Psoas muscle (tissue), 8 donors: ENCODE data around the gene MAGEA6. TPM values are rescaled to one million over a fixed set of nuclear protein-coding genes. Genes with fewer than 3 reads are reported as not detected.
"Not testable (repeated sequence)": the region's sequence is repeated elsewhere in the genome, so short reads cannot be mapped to it uniquely, and the experiment has no call there.

Experiments
- ATAC-seq, 4 donors: fragments of 200-7000 bp; cut with Tn5 transposase; one replicate each; pipeline ENCODE4 v1.9.1; 2020; ENCODE audit warnings: moderate library complexity in 3 of 4, mild to moderate bottlenecking in 2 of 4
- DNase-seq, 2 donors: peaks; one replicate each; pipeline ENCODE4 v3.0.0-alpha.2; 2020
- H3K27ac ChIP-seq: fragments of 200-600 bp; one replicate; pipeline ENCODE4 v1.8.0; 2022
- H3K27me3 ChIP-seq, 3 donors: fragments of 200-600 bp in 1 of 3; one replicate each; pipeline versions ENCODE4 v1.6.1 to v1.8.0; 2013 to 2022; ENCODE audit warnings: low read length in 2 of 3, mild to moderate bottlenecking in 2 of 3, moderate library complexity in 1 of 3; ENCODE audit not compliant: insufficient read depth in 3 of 3
- H3K36me3 ChIP-seq, 2 donors: fragments of 200-600 bp in 1 of 2; one replicate each; pipeline versions ENCODE4 v1.6.1 to v1.8.0; 2013 to 2022; ENCODE audit warnings: low read depth in 1 of 2, mild to moderate bottlenecking in 1 of 2, moderate library complexity in 1 of 2; ENCODE audit not compliant: insufficient read depth in 1 of 2
- H3K4me1 ChIP-seq: fragments of 200-600 bp; one replicate; pipeline ENCODE4 v1.8.0; 2022
- H3K4me3 ChIP-seq: fragments of 200-600 bp; one replicate; pipeline ENCODE4 v1.8.0; 2022; ENCODE audit warnings: mild to moderate bottlenecking
- H3K9me3 ChIP-seq: fragments of 200-600 bp; one replicate; pipeline ENCODE4 v1.8.0; 2022
- CTCF ChIP-seq: fragments of 200-600 bp; IDR thresholded peaks from one replicate; pipeline ENCODE4 v1.8.0; 2022; ENCODE audit warnings: antibody characterized with exemption
- WGBS, 3 donors: extraction: QIAGEN DNeasy Blood & Tissue Kit; methylation state at CpG; one replicate each; pipeline versions ENCODE4 v1.1.6 to v1.1.7; 2013; 5-methylcytosine and 5-hydroxymethylcytosine counted together
- intact Hi-C, 2 donors: fragments of 100-400 bp; cut with DNase I; formaldehyde crosslinking; loops; one replicate each; pipeline versions ENCODE4 v1.11.0 to v1.14.2; 2022
- polyA plus RNA-seq, 3 donors: library from polyadenylated mRNA; stranded (reverse); fragments of 200-250 nt; gene quantifications; one replicate each; pipeline ENCODE4 v1.2.3, GENCODE V29; 2013
- total RNA-seq, 4 donors: library from RNA; stranded (reverse); fragmentation: NEBNext Ultra II Directional in 2 of 4; extraction: Animal tissue kit (Norgen Biotek cat#: 25700) in 2 of 4; gene quantifications; one replicate each; pipeline versions ENCODE4 v1.2.1 to v1.2.4, GENCODE V29; 2021 to 2023
- donor health status: healthy with polysubstance abuse.
- donor health status: DM: no; HTN: no; CAD: no; lungs with moderate emphysema.
- donor health status: Bipolar disorder and iron deficiency.
- donor health status: healthy.
- donor health status: DM: yes; HTN: yes; CAD: no.
- donor health status: DM: no; HTN: no; CAD: no.
- donor health status: DM: no; HTN: no; CAD: no.
- donor health status: DM: yes; HTN: yes; CAD: no.

MAGEA6 gene
- total and polyA plus RNA-seq, 7 donors, result not detected

- Histone ChIP-seq H3K27ac (no peak overlapping the region), H3K4me3 (no peak overlapping the region), H3K9me3 (no peaks in the 10 kb centered on the region), H3K4me1 (no peaks in the 10 kb centered on the region), H3K36me3 (no peaks in the 10 kb centered on the region), H3K27me3 (no peaks in the 10 kb centered on the region)
- DNase-seq, result peak in 1 of 2 donors; percentile 7
- no peak for TF ChIP-seq CTCF
- intact Hi-C loops, result no loop called here
- no peak for ATAC-seq
- WGBS, 3 donors, result 54 to 91% (median 66%) methylated on average over 2 of the region's 2 CpGs
These were observed 34.4 kb downstream of the MAGEA6 start for GRCh38 chrX:152735101-152735500.

- H3K36me3 ChIP-seq, intact Hi-C loops: not testable (repeated sequence)
These were observed 35.2 kb downstream of the MAGEA6 start for GRCh38 chrX:152734143-152734858.

GRCh38 chrX:152733261-152733975, 36.1 kb downstream of the MAGEA6 start, which contains the start of the genes CSAG1 and MAGEA12:
CSAG1 (minus strand) TSS chrX:152733721; CDS start chrX:152732460, 1,261 bp downstream.
MAGEA12 (plus strand) TSS chrX:152733757; CDS start chrX:152736162, 2,405 bp downstream.
- 86 to 90% (median 87%) methylated on average over 12 to 19 of the region's 21 CpGs for WGBS, 3 donors
- DNase-seq (peak in 1 of 2 donors; percentile 10), ATAC-seq (no peak)
- no peak within 1 kb of the TSS for H3K4me3 ChIP-seq
- H3K27me3 ChIP-seq, result no peaks in the 10 kb centered on the region
- TF ChIP-seq CTCF, result no peak
- H3K36me3 ChIP-seq, result no peaks in the 10 kb centered on the region
- no peak within 1 kb of the TSS for H3K27ac ChIP-seq
- intact Hi-C loops, result no loop called here
- no peaks in the 10 kb centered on the region for H3K4me1 ChIP-seq
- no peaks in the 10 kb centered on the region for H3K9me3 ChIP-seq

More at GRCh38 chrX:152734143-152734858, 35.2 kb downstream of the MAGEA6 start:
- H3K27me3 ChIP-seq, H3K9me3 ChIP-seq, H3K27ac ChIP-seq, H3K4me1 ChIP-seq, H3K4me3 ChIP-seq, ATAC-seq: not testable (repeated sequence)
- DNase-seq, result peak in 1 of 2 donors; percentile 20
- WGBS, 3 donors, result 88 to 97% (median 93%) methylated on average over 9 to 22 of the region's 22 CpGs

- Histone ChIP-seq H3K27ac (no peak overlapping the region), H3K36me3 (no peaks in the 10 kb centered on the region), H3K27me3 (no peaks in the 10 kb centered on the region), H3K4me3 (no peak overlapping the region), H3K9me3 (no peaks in the 10 kb centered on the region), H3K4me1 (no peaks in the 10 kb centered on the region)
- intact Hi-C loops, result no loop called here
- WGBS, 3 donors, result 60 to 77% (median 68%) methylated on average over 5 to 7 of the region's 7 CpGs
- no peak for TF ChIP-seq CTCF
- ATAC-seq (no peak), DNase-seq (no peak)
These were observed 44.1 kb downstream of the MAGEA6 start for GRCh38 chrX:152725409-152725808.

Other genes starting within 250 kb of the MAGEA6 start
- not detected for gene GABRQ, start 131.8 kb downstream of the MAGEA6 start, total RNA-seq
- not detected for gene GABRQ, start 131.8 kb downstream of the MAGEA6 start, polyA plus RNA-seq
- not detected for gene MAGEA3, start 70.9 kb downstream of the MAGEA6 start, total RNA-seq
- gene MAGEA3, start 70.9 kb downstream of the MAGEA6 start, polyA plus RNA-seq, result not detected
- gene CSAG2, start 60.4 kb downstream of the MAGEA6 start, total RNA-seq, result not detected
- not detected for gene CSAG2, start 60.4 kb downstream of the MAGEA6 start, polyA plus RNA-seq
- not detected for gene MAGEA2B, start 55.1 kb downstream of the MAGEA6 start, total RNA-seq
- not detected for gene MAGEA2B, start 55.1 kb downstream of the MAGEA6 start, polyA plus RNA-seq
- not detected for gene CSAG1, start 36.0 kb downstream of the MAGEA6 start, total RNA-seq
- under 1 TPM in 1 of 3 donors, not detected in 2; 0.04 TPM for gene CSAG1, start 36.0 kb downstream of the MAGEA6 start, polyA plus RNA-seq
- not detected for gene MAGEA12, start 35.9 kb downstream of the MAGEA6 start, total RNA-seq
- not detected for gene MAGEA12, start 35.9 kb downstream of the MAGEA6 start, polyA plus RNA-seq
- not detected for gene MAGEA2, start 15.8 kb downstream of the MAGEA6 start, total RNA-seq
- gene MAGEA2, start 15.8 kb downstream of the MAGEA6 start, polyA plus RNA-seq, result not detected
- gene CSAG3, start 10.5 kb downstream of the MAGEA6 start, total RNA-seq, result not detected
- gene CSAG3, start 10.5 kb downstream of the MAGEA6 start, polyA plus RNA-seq, result not detected
- gene CETN2, start 61.1 kb upstream of the MAGEA6 start, total RNA-seq, result 10 to 100 TPM in 3 of 4 donors, 1 to 10 TPM in 1; 9.2 to 15.0 (median 12.4) TPM
- gene CETN2, start 61.1 kb upstream of the MAGEA6 start, polyA plus RNA-seq, result 10 to 100 TPM; 15.4 to 29.8 (median 16.2) TPM
- 1 to 10 TPM; 5.3 to 9.3 (median 7.5) TPM for gene NSDHL, start 61.4 kb upstream of the MAGEA6 start, total RNA-seq
- 10 to 100 TPM in 2 of 3 donors, 1 to 10 TPM in 1; 8.1 to 18.7 (median 11.5) TPM for gene NSDHL, start 61.4 kb upstream of the MAGEA6 start, polyA plus RNA-seq
- gene ZNF185, start 128.4 kb upstream of the MAGEA6 start, total RNA-seq, result 1 to 10 TPM; 1.3 to 1.5 (median 1.4) TPM
- 1 to 10 TPM in 1 of 3 donors, under 1 TPM in 2; 0.79 to 1.1 (median 0.79) TPM for gene ZNF185, start 128.4 kb upstream of the MAGEA6 start, polyA plus RNA-seq
- not detected for gene PNMA5, start 224.4 kb upstream of the MAGEA6 start, total RNA-seq
- not detected for gene PNMA5, start 224.4 kb upstream of the MAGEA6 start, polyA plus RNA-seq